AG04450 (cell line): ENCODE data around the gene KCNK2. TPM values are rescaled to one million over a fixed set of nuclear protein-coding genes. Genes with fewer than 3 reads are reported as not detected.
A peak's percentile ranks its signal among the peaks of the same experiment; 100 is the strongest.

Experiments used
- CTCF ChIA-PET: fragments of 300-600, 350-600 bp; formaldehyde crosslinking; extraction: SDS; loops from one replicate; lab custom pipeline; 2022; ENCODE audit warnings: antibody characterized with exemption, inconsistent platforms; lab: Charles Lee
- POLR2A ChIA-PET: fragments of 350-600 bp; formaldehyde crosslinking; extraction: SDS; loops from one replicate; lab custom pipeline; 2021; ENCODE audit warnings: antibody characterized with exemption, inconsistent platforms; lab: Yijun Ruan, JAX
- DNase-seq: peaks from one replicate; pipeline ENCODE4 v3.0.0-alpha.2; 2011; ENCODE audit warnings: low read depth, low spot score
- H3K27ac ChIP-seq: one replicate; pipeline ENCODE4 v1.5.1; 2012; ENCODE audit warnings: low read depth, low read length, control low read depth
- H3K27me3 ChIP-seq: one replicate; pipeline ENCODE4 v1.6.0; 2012; ENCODE audit warnings: low read length; ENCODE audit not compliant: control insufficient read depth, insufficient read depth
- H3K4me3 ChIP-seq: 2 replicates; pipeline ENCODE4 v1.5.1; 2011; ENCODE audit warnings: mild to moderate bottlenecking, low read depth, low read length, control low read depth
- H3K9me3 ChIP-seq: 2 replicates; pipeline ENCODE4 v1.5.1; 2012; ENCODE audit warnings: low read length; ENCODE audit not compliant: control insufficient read depth, insufficient read depth
- polyA plus RNA-seq: library from polyadenylated mRNA; depleted of rRNA; stranded (reverse); fragments of >200 nt; gene quantifications from 2 replicates; pipeline ENCODE4 v1.2.3, GENCODE V29; 2011
- TF ChIP-seq, protein P1 (sequence below): IDR thresholded peaks from 2 replicates; pipeline ENCODE4 v1.5.1; 2011; ENCODE audit warnings: low read depth, low read length, control low read depth, inconsistent platforms

KCNK2 gene
- polyA plus RNA-seq, 1 experiment = 22.8 TPM

DNA sequence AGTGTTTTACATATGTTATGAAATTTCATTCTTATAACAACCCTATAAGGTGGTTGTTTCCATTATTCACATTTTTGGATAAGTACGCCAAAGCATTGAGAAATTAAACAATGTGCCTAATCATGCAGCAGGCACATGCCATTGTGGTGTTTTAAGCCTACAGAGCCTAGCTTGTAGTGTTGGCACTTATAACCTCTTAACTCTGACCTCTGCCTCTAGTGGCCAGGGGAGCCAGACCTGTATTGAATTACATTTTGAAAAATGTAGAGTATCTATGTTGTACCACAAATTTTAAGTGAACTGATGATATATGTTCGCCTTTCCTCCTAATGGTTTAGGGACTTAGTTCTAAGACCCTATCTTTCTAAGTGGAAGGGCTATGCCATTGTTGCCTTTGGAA is 61.0 kb downstream of the KCNK2 start:
- CTCF ChIA-PET = no interaction called here

DNA sequence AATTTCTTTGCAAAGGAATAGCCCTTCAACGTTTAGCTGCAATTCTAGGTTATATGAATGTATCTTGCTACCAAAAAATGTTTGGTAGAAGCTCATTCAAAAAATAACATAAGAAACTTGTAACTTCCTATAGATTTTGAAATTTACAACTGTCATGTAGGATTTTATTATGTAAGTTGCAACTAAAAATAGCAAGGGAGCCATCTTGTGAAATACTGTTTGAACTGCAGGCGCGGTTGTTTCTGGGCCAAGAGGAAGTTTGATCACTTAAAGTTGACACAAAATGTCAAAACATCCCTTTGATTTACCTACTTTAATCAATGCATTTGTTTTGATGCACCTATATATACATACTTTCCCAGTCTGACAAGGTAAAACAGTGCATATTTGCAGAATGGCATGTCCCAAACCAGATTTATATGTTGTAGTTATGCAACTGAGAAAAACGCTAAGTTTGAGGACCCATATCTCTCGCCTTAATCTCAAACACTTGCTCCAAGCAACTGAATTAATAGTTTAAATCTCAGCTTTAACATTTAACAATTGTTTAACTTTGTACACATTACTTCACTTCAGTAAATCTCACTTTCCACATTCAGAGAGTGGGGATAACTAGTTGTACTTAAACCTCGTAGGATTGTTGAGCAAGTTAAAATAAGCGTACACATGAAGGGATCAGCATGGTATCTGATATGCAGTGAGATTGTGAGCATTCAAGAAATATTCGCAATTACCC is 63.9 kb downstream of the KCNK2 start:
- H3K27ac ChIP-seq = no peak overlapping the region
- H3K27me3 ChIP-seq = no peaks in the 10 kb centered on the region
- no peak overlapping the region for H3K4me3 ChIP-seq
- no peaks in the 10 kb centered on the region for H3K9me3 ChIP-seq
- TF ChIP-seq, protein P1, sequence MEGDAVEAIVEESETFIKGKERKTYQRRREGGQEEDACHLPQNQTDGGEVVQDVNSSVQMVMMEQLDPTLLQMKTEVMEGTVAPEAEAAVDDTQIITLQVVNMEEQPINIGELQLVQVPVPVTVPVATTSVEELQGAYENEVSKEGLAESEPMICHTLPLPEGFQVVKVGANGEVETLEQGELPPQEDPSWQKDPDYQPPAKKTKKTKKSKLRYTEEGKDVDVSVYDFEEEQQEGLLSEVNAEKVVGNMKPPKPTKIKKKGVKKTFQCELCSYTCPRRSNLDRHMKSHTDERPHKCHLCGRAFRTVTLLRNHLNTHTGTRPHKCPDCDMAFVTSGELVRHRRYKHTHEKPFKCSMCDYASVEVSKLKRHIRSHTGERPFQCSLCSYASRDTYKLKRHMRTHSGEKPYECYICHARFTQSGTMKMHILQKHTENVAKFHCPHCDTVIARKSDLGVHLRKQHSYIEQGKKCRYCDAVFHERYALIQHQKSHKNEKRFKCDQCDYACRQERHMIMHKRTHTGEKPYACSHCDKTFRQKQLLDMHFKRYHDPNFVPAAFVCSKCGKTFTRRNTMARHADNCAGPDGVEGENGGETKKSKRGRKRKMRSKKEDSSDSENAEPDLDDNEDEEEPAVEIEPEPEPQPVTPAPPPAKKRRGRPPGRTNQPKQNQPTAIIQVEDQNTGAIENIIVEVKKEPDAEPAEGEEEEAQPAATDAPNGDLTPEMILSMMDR = peak; percentile 66
- ChIA-PET CTCF (interaction anchor here (0.6 to 3.5 kb wide), 33 partner anchors 9 to 814 kb away, joined by 3 to 64 read pairs (median 3); no protein-coding TSS in a partner anchor), POLR2A (no interaction called here)
- DNase-seq = no peak

More for the DNA sequence above, 61.0 kb downstream of the KCNK2 start:
- no peaks in the 10 kb centered on the region for H3K9me3 ChIP-seq
- POLR2A ChIA-PET = no interaction called here
- DNase-seq = no peak
- H3K27me3 ChIP-seq = no peaks in the 10 kb centered on the region
- H3K4me3 ChIP-seq = no peak overlapping the region
- H3K27ac ChIP-seq = no peak overlapping the region
- TF ChIP-seq, protein P1 = no peak

DNA sequence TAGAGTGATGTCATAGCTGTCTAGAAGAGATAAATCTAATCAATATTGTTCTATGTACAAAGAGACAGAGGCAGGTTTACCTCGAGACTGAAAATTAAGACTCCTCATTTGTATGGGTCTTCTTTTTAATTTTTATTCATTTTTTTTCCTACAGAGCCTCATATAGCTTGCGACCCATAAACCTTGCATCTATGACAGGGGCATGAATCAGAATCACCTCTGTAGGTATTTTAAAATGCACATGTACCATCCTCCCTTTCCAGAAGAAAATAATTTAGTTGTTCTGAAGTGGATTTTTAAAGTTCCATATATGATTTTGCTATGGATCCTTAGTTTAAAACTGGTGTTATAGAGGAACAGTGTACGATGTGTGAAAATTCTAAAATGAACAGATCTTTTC is 64.5 kb downstream of the KCNK2 start:
- Histone ChIP-seq H3K4me3 (no peak overlapping the region), H3K9me3 (no peaks in the 10 kb centered on the region), H3K27me3 (no peaks in the 10 kb centered on the region), H3K27ac (no peak overlapping the region)
- CTCF ChIA-PET = interaction anchor here (0.6 to 3.5 kb wide), 14 partner anchors 14 to 519 kb away, joined by 3 to 64 read pairs (median 5); no protein-coding TSS in a partner anchor
- no peak for DNase-seq
- POLR2A ChIA-PET = no interaction called here
- TF ChIP-seq, protein P1 = no peak

DNA sequence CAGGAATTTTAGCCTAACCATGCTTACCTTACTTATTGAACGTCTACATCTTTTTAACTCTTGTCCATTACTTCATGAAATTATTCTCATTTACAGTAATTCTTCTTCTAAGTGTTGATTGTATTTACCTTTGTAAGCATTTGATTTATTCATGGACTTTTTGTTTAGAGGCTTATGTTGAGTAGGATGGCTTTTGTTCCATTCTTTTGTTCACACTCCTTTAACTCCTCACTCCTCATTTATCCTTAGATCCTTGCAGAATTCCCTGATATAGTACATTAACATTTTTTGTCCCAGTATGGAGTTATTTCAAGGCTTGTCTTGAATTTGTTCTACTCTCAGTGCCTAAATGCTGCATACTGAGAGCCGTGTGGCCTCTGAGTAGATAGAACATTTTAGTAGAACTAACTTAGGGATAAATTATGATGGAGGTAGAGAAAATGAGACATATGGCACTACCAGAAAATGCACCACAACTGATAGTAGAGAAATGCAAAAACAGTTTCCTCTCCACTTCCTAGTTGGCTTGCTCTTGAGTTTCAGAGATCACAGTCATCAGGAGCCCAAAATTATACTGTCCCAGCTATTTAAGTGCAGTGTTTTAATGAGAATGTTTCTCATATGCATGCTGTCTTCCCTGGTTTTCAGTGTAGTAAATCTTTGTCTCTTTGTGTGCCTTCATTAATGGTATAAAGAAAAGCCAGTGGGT is 69.5 kb downstream of the KCNK2 start:
- TF ChIP-seq, protein P1 = no peak
- H3K27ac ChIP-seq = no peak overlapping the region
- no peaks in the 10 kb centered on the region for H3K9me3 ChIP-seq
- CTCF ChIA-PET = interaction anchor here (0.5 to 1.5 kb wide), 3 partner anchors 256 to 491 kb away, joined by 3 read pairs; no protein-coding TSS in a partner anchor
- POLR2A ChIA-PET = no interaction called here
- no peaks in the 10 kb centered on the region for H3K27me3 ChIP-seq
- H3K4me3 ChIP-seq = no peak overlapping the region
- no peak for DNase-seq

DNA sequence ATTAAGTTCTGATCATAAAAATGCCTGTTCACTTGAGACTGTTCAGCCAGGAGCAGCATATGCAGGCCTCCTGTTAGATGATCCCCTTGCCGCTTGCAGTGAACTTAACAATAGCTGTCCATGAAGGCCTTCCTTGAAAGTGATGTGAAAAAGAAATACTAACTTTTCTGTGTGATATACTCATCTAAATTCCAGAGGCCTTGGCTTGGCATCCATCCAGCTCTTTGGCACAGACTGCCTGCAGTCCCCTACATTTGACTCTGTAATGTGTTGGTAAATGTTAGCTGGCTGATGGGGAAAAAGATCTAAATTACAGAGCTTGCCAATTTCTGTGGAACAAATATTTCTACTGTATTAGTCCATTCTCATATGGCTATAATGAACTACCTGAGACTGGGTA is 73.7 kb downstream of the KCNK2 start:
- H3K9me3 ChIP-seq = no peaks in the 10 kb centered on the region
- POLR2A ChIA-PET = no interaction called here
- no peak for DNase-seq
- no peak overlapping the region for H3K27ac ChIP-seq
- no peak overlapping the region for H3K4me3 ChIP-seq
- CTCF ChIA-PET = interaction anchor here (2.4 kb wide), 1 partner anchor 367 kb away, joined by 10 read pairs; no protein-coding TSS in a partner anchor
- TF ChIP-seq, protein P1 = no peak
- H3K27me3 ChIP-seq = no peaks in the 10 kb centered on the region
